ENCODE results near the gene FANCF.

- TF ChIP-seq, protein P1, sequence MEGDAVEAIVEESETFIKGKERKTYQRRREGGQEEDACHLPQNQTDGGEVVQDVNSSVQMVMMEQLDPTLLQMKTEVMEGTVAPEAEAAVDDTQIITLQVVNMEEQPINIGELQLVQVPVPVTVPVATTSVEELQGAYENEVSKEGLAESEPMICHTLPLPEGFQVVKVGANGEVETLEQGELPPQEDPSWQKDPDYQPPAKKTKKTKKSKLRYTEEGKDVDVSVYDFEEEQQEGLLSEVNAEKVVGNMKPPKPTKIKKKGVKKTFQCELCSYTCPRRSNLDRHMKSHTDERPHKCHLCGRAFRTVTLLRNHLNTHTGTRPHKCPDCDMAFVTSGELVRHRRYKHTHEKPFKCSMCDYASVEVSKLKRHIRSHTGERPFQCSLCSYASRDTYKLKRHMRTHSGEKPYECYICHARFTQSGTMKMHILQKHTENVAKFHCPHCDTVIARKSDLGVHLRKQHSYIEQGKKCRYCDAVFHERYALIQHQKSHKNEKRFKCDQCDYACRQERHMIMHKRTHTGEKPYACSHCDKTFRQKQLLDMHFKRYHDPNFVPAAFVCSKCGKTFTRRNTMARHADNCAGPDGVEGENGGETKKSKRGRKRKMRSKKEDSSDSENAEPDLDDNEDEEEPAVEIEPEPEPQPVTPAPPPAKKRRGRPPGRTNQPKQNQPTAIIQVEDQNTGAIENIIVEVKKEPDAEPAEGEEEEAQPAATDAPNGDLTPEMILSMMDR (IDR thresholded peaks at IDR 0.05) = no peak
- TF ChIP-seq POLR2AphosphoS5 (IDR thresholded peaks at IDR 0.05) = no peak
Measured at GRCh38 chr11:22603933-22604332, 21.7 kb downstream of the FANCF start.

Measured in esophagus muscularis mucosa (tissue), 3 donors.